Adrenal gland (tissue), 12 donors: ENCODE data around the gene ALDH7A1. TPM values are rescaled to one million over a fixed set of nuclear protein-coding genes. Genes with fewer than 3 reads are reported as not detected.
A peak's percentile ranks its signal among the peaks of the same experiment; 100 is the strongest.

ENCODE experiments used
- DNase-seq, 7 donors: peaks; one replicate each; pipeline ENCODE4 v3.0.0-alpha.2; 2019 to 2020
- H3K27ac ChIP-seq, 5 donors: fragments of 200-600 bp; sonication (generic) in 4 of 5; 1 replicate in 3 of 5; 2 replicates in 2 of 5; pipeline versions ENCODE4 v1.5.1 to v1.8.0; 2016 to 2020; ENCODE audit warnings: mild to moderate bottlenecking in 1 of 5
- H3K27me3 ChIP-seq: fragments of 200-600 bp; 2 replicates; pipeline ENCODE4 v1.8.0; 2021
- H3K36me3 ChIP-seq, 2 donors: fragments of 200-600 bp; replicated peaks in 1 of 2; 1 replicate in 1 of 2; 2 replicates in 1 of 2; pipeline versions ENCODE4 v1.5.1 to v1.8.0; 2018 to 2022
- H3K4me1 ChIP-seq, 2 donors: fragments of 200-600 bp; replicated peaks in 1 of 2; 1 replicate in 1 of 2; 2 replicates in 1 of 2; pipeline versions ENCODE4 v1.5.1 to v1.8.0; 2018 to 2021
- H3K4me3 ChIP-seq, 4 donors: fragments of 200-600 bp; sonication (generic) in 3 of 4; one replicate each; pipeline ENCODE4 v1.5.1; 2016 to 2018
- H3K9me3 ChIP-seq, 3 donors: fragments of 200-600 bp; sonication (generic) in 1 of 3; replicated peaks in 1 of 3; 1 replicate in 2 of 3; 2 replicates in 1 of 3; pipeline versions ENCODE4 v1.5.1 to v1.8.0; 2016 to 2021
- CTCF ChIP-seq, 6 experiments: fragments of 450-650 bp in 4 of 6; fragments of 200-600 bp in 2 of 6; sonication (generic) in 1 of 6; IDR thresholded peaks; 1 replicate in 5 of 6; 2 replicates in 1 of 6; pipeline versions ENCODE4 v1.5.1 to v1.8.0; 2016 to 2021; ENCODE audit warnings: antibody characterized with exemption in 6 of 6, mild to moderate bottlenecking in 2 of 6, moderate library complexity in 1 of 6
- POLR2A ChIP-seq, 2 donors: fragments of 450-650 bp; IDR thresholded peaks; one replicate each; pipeline ENCODE4 v1.6.1; 2017; ENCODE audit warnings: antibody characterized with exemption in 2 of 2, mild to moderate bottlenecking in 2 of 2, moderate library complexity in 1 of 2
- WGBS, 4 donors: extraction: QIAGEN DNeasy Blood & Tissue Kit in 2 of 4; methylation state at CpG; one replicate each; pipeline versions ENCODE4 v1.1.5 to v1.1.7; 2013 to 2017; 5-methylcytosine and 5-hydroxymethylcytosine counted together
- intact Hi-C, 2 donors: fragments of 100-400 bp; cut with DNase I; formaldehyde crosslinking; loops; one replicate each; pipeline versions ENCODE4 v1.14.1 to v1.15.0; 2022 to 2023
- polyA plus RNA-seq, 3 donors: library from polyadenylated mRNA; stranded (reverse); fragments of 200-250 nt in 2 of 3; fragments of 350-450 nt in 1 of 3; fragmentation: Illumina TruSeq in 1 of 3; extraction: RNeasy Lipid Tissue Mini Kit (QIAGEN cat#74804) in 1 of 3; gene quantifications; one replicate each; pipeline ENCODE4 v1.2.3, GENCODE V29; 2013 to 2014
- total RNA-seq, 9 donors: library from RNA; depleted of rRNA in 4 of 9; stranded (reverse); fragments of >200 nt in 4 of 9; fragments of 120-200 nt in 1 of 9; fragmentation: NEBNext Ultra II Directional in 1 of 9; extraction: Animal tissue kit (Norgen Biotek cat#: 25700) in 1 of 9; gene quantifications; one replicate each; pipeline versions ENCODE4 v1.1.0 to v1.2.4, GENCODE V29; 2013 to 2023
- donor health status: healthy with polysubstance abuse.
- donor health status: Bipolar disorder and iron deficiency.
- donor health status: DM: yes; HTN: yes; CAD: no.
- donor health status: DM: no; HTN: no; CAD: no.
- donor health status: DM: no; HTN: no; CAD: no.
- donor health status: DM: yes; HTN: yes; CAD: no.

Gene ALDH7A1
- total and polyA plus RNA-seq, 12 donors, result 34.6 to 112 (median 66.2) TPM

- Histone ChIP-seq H3K4me3 (peak overlapping the region in 2 of 4 donors; percentile 50 to 66), H3K27ac (peak overlapping the region in 4 of 5 donors; percentile 9 to 88 (median 74)), H3K9me3 (no peaks in the 10 kb centered on the region), H3K4me1 (peaks cover 3 to 17% of the 10 kb centered on the region in 2 donors), H3K27me3 (no peaks in the 10 kb centered on the region), H3K36me3 (peaks cover 0 to 10% of the 10 kb centered on the region in 2 donors)
- TF ChIP-seq CTCF (IDR thresholded peaks at IDR 0.05) (peak in 1 of 6 experiments; percentile 3), POLR2A (IDR thresholded peaks at IDR 0.05) (no peak)
- intact Hi-C loops, result loop anchor here (5.0 to 10.0 kb wide), 2 partner anchors 51 to 248 kb away; no protein-coding TSS in a partner anchor
- WGBS, 4 donors, result 56 to 63% (median 61%) methylated on average over 22 of the region's 22 CpGs
- DNase-seq, result peak in 2 of 7 donors; percentile 26 to 49
Measured at GRCh38 chr5:126595486-126596083, 566 bp upstream of the ALDH7A1 start.

- Histone ChIP-seq H3K4me3 (no peak overlapping the region), H3K9me3 (no peaks in the 10 kb centered on the region), H3K27ac (no peak overlapping the region), H3K4me1 (peaks cover 3 to 20% of the 10 kb centered on the region in 2 donors), H3K27me3 (no peaks in the 10 kb centered on the region), H3K36me3 (peaks cover 0 to 10% of the 10 kb centered on the region in 2 donors)
- intact Hi-C loops, result loop anchor here (10.0 kb wide), 1 partner anchor 47 kb away; no protein-coding TSS in a partner anchor
- peak in 1 of 7 donors; percentile 18 for DNase-seq
- 75 to 100% (median 93%) methylated on average over 1 of the region's 1 CpG for WGBS, 4 donors
- TF ChIP-seq CTCF (IDR thresholded peaks at IDR 0.05), result no peak
- TF ChIP-seq POLR2A (IDR thresholded peaks at IDR 0.05), result no peak
Measured at GRCh38 chr5:126591549-126591948, 3.5 kb downstream of the ALDH7A1 start.

- intact Hi-C loops, result loop anchor here (10.0 kb wide), 1 partner anchor 45 kb away; no protein-coding TSS in a partner anchor
- no peak overlapping the region for H3K4me3 ChIP-seq
- no peak overlapping the region for H3K27ac ChIP-seq
- no peaks in the 10 kb centered on the region for H3K27me3 ChIP-seq
- peaks cover 3 to 20% of the 10 kb centered on the region in 2 donors for H3K4me1 ChIP-seq
- 91 to 98% (median 97%) methylated on average over 15 to 28 of the region's 28 CpGs for whole genome bisulfite sequencing, 4 donors
- DNase-seq, result peak in 1 of 7 donors; percentile 46
- TF ChIP-seq POLR2A (IDR thresholded peaks at IDR 0.05) (no peak), CTCF (IDR thresholded peaks at IDR 0.05) (no peak)
- H3K9me3 ChIP-seq, result no peaks in the 10 kb centered on the region
- peaks cover 0 to 17% of the 10 kb centered on the region in 2 donors for H3K36me3 ChIP-seq
Measured at GRCh38 chr5:126589536-126590297, 5.3 kb downstream of the ALDH7A1 start.
